H1 (cell line): ENCODE results near the gene GRAMD1B. TPM values are rescaled to one million over a fixed set of nuclear protein-coding genes. Genes with fewer than 3 reads are reported as not detected.

ENCODE experiments used
- ASH2L ChIP-seq: fragments of 200-600, 300-600 bp; sonication (generic); IDR thresholded peaks from one replicate; pipeline ENCODE4 v1.7.1; 2017; ENCODE audit warnings: low read length
- BCL11A ChIP-seq, 2 experiments: IDR thresholded peaks; one replicate each; pipeline ENCODE4 v1.6.1; 2011; ENCODE audit warnings: low read depth in 2 of 2, low read length in 2 of 2, mild to moderate bottlenecking in 2 of 2
- BRCA1 ChIP-seq: IDR thresholded peaks from 2 replicates; pipeline ENCODE4 v1.6.1; 2012; ENCODE audit warnings: low read depth, low read length, improper control_type of control experiment
- EP300 ChIP-seq, 2 experiments: IDR thresholded peaks; 1 replicate in 1 of 2; 2 replicates in 1 of 2; pipeline ENCODE4 v1.6.1; 2011 to 2012; ENCODE audit warnings: low read depth in 2 of 2, low read length in 2 of 2, mild to moderate bottlenecking in 2 of 2, borderline replicate concordance in 1 of 2, inconsistent platforms in 1 of 2, moderate library complexity in 1 of 2
- JUN ChIP-seq: IDR thresholded peaks from 2 replicates; pipeline ENCODE4 v1.6.1; 2011; ENCODE audit warnings: low read depth, mild to moderate bottlenecking, improper control_type of control experiment, low read length
- PHF8 ChIP-seq: fragments of 200-600 bp; sonication (generic); conservative IDR thresholded peaks from 2 replicates; pipeline ENCODE4 v1.7.1; 2012; ENCODE audit warnings: low read depth, mild to moderate bottlenecking, inconsistent platforms, low read length, moderate library complexity
- SAP30 ChIP-seq: fragments of 300-600 bp; sonication (generic); IDR thresholded peaks from 2 replicates; pipeline ENCODE4 v1.7.1; 2012; ENCODE audit warnings: low read length, moderate library complexity, mild to moderate bottlenecking, inconsistent platforms; ENCODE audit not compliant: insufficient read depth, insufficient replicate concordance
- polyA plus RNA-seq, 7 experiments: library from polyadenylated mRNA; depleted of rRNA in 3 of 7; stranded (reverse) in 5 of 7; unstranded in 2 of 7; fragments of >200 nt in 5 of 7; fragments of 200-250 nt in 2 of 7; gene quantifications; 1 replicate in 5 of 7; 2 replicates in 1 of 7; 4 replicates in 1 of 7; pipeline versions ENCODE4 v1.2.1 to v1.2.3, GENCODE V29; 2011 to 2013; ENCODE audit warnings: missing spikeins in 2 of 7, mixed read lengths in 2 of 7
- total RNA-seq: library from RNA; stranded (reverse); fragmentation: NEBNext Ultra II Directional; extraction: Animal tissue kit (Norgen Biotek cat#: 25700); gene quantifications from 2 replicates; pipeline ENCODE4 v1.2.1, GENCODE V29; 2021

The GRAMD1B gene
- total and polyA plus RNA-seq, 2 of the 8 experiments (the other 6 are each of a cell fraction or from before 2014, with no cell fraction given) = 10.1 to 21.2 TPM

GRCh38 chr11:123450623-123451022, 20.6 kb downstream of the GRAMD1B start (continued):
- TF ChIP-seq SAP30 = no peak
- TF ChIP-seq PHF8 = no peak
- TF ChIP-seq BRCA1 = no peak
- TF ChIP-seq BCL11A (IDR thresholded peaks at IDR 0.05; ENCODE audit: low read depth in 2 of 2, low read length in 2 of 2) = no peak
- TF ChIP-seq EP300 (IDR thresholded peaks at IDR 0.05; ENCODE audit: borderline replicate concordance in 1 of 2, low read depth in 2 of 2, low read length in 2 of 2) = no peak
- TF ChIP-seq ASH2L = no peak
- TF ChIP-seq JUN = no peak
